ENCODE results near the gene TSPAN10. TPM values are rescaled to one million over a fixed set of nuclear protein-coding genes. Genes with fewer than 3 reads are reported as not detected.

Gene TSPAN10
- total and polyA plus RNA-seq, 9 of the 15 experiments (the other 6 are each of a cell fraction or from before 2014, with no cell fraction given), result 0.05 to 0.31 (median 0.13) TPM; not detected in 1

DNA sequence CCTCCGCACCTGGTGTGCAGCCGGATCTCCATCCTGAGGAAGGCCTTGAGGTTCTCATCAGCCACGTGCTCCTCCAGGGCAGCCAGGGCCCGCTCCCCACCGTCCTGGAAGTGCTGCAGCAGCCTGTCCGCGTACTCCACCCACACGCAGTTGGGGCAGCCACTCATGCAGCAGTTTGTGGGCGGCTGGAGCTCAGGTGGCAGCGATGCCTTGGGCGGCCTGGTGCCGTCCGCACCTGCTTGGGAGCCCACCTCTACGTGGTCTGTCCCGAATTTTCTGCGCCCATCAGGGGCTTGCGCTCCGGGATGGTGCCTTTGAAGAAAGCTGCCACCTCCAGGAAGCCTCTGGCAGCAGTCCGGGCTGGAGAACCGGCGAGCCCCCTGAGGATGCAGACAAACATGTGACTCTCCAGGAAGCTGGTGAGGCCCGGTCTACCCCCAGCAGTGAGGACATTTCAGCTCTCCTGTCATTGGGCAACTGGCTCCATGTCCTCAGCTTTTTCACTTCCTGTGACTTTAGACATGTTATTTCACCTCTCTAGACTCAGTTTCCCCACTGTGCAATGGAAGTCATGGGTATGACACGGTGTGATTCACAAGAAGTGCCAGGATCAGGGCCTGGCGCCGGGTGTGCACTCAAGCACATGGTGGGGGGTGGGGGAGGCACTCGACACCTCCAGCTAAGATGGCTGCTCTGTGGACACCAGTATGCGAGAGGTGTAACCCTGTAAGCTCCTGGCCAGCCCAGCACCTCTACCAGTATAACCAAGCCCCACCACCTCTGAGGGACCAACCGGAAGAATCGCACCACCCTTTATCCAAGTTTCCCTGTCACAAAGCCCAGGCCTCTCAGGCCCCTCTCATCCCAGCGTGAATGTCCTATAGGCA lies 28.5 kb downstream of the TSPAN10 start (continued):
- TF ChIP-seq PKNOX1 (IDR thresholded peaks at IDR 0.05) (no peak), ZBTB17 (CRISPR knock-in tag; IDR thresholded peaks at IDR 0.05) (peak; percentile 92), E2F4 (CRISPR knock-in tag; IDR thresholded peaks at IDR 0.05; ENCODE audit: low read depth) (no peak), ZNF668 (CRISPR knock-in tag; IDR thresholded peaks at IDR 0.05) (peak; percentile 89; the same call in 1 of the 2 replicates), ATF7 (IDR thresholded peaks at IDR 0.05) (no peak), RAD51 (IDR thresholded peaks at IDR 0.05; ENCODE audit: borderline replicate concordance, low read depth) (no peak), NUFIP1 (IDR thresholded peaks at IDR 0.05; ENCODE audit: partially characterized antibody) (peak; percentile 64), ZNF79 (CRISPR knock-in tag; IDR thresholded peaks at IDR 0.05; ENCODE audit: low read depth) (no peak), HOMEZ (CRISPR knock-in tag; IDR thresholded peaks at IDR 0.05) (peak; percentile 25; the same call in 1 of the 2 replicates), TSHZ1 (CRISPR knock-in tag; IDR thresholded peaks at IDR 0.05) (peak; percentile 83), ZNF589 (CRISPR knock-in tag; IDR thresholded peaks at IDR 0.05; ENCODE audit: low read depth) (0 out of 2 replicates have a peak, but pooled peaks have one; percentile 75), DNMT1 (IDR thresholded peaks at IDR 0.05) (0 out of 2 replicates have a peak, but pooled peaks have one; percentile 52)
- TF ChIP-seq, protein P1, sequence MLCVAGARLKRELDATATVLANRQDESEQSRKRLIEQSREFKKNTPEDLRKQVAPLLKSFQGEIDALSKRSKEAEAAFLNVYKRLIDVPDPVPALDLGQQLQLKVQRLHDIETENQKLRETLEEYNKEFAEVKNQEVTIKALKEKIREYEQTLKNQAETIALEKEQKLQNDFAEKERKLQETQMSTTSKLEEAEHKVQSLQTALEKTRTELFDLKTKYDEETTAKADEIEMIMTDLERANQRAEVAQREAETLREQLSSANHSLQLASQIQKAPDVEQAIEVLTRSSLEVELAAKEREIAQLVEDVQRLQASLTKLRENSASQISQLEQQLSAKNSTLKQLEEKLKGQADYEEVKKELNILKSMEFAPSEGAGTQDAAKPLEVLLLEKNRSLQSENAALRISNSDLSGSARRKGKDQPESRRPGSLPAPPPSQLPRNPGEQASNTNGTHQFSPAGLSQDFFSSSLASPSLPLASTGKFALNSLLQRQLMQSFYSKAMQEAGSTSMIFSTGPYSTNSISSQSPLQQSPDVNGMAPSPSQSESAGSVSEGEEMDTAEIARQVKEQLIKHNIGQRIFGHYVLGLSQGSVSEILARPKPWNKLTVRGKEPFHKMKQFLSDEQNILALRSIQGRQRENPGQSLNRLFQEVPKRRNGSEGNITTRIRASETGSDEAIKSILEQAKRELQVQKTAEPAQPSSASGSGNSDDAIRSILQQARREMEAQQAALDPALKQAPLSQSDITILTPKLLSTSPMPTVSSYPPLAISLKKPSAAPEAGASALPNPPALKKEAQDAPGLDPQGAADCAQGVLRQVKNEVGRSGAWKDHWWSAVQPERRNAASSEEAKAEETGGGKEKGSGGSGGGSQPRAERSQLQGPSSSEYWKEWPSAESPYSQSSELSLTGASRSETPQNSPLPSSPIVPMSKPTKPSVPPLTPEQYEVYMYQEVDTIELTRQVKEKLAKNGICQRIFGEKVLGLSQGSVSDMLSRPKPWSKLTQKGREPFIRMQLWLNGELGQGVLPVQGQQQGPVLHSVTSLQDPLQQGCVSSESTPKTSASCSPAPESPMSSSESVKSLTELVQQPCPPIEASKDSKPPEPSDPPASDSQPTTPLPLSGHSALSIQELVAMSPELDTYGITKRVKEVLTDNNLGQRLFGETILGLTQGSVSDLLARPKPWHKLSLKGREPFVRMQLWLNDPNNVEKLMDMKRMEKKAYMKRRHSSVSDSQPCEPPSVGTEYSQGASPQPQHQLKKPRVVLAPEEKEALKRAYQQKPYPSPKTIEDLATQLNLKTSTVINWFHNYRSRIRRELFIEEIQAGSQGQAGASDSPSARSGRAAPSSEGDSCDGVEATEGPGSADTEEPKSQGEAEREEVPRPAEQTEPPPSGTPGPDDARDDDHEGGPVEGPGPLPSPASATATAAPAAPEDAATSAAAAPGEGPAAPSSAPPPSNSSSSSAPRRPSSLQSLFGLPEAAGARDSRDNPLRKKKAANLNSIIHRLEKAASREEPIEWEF (CRISPR knock-in tag; IDR thresholded peaks at IDR 0.05), result peak; percentile 92; the same call in 1 of the 2 replicates
